ENCODE measurements around the gene ACTR1B.
"Not testable (repeated sequence)": the region's sequence is repeated elsewhere in the genome, so short reads cannot be mapped to it uniquely, and the experiment has no call there.

Gene ACTR1B

GRCh38 chr2:97625354-97626048 lies 38.3 kb downstream of the ACTR1B start:
- not testable (repeated sequence) for H3K27ac ChIP-seq, H3K4me3 ChIP-seq

DNA sequence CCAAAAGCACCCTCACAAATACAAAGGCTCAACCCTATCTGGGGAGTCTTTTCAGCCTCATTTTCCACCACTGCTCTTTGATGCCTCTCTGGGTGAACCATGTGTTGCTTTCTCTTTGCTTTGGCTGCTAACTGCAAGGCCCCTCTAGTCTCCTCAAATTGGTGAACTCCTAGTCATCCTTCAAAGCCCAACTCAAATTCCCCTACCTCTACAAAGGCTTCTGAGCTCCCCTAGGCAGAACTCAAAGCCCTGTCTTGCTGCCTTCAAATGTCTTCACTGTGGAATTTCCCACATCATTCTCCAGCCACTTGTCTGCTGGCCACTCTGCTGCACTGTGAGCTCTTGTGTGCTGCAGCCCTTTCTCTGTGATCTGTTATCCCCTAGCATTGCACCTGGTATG lies 40.9 kb downstream of the ACTR1B start:
- H3K4me3 ChIP-seq, H3K27ac ChIP-seq: not testable (repeated sequence)

DNA sequence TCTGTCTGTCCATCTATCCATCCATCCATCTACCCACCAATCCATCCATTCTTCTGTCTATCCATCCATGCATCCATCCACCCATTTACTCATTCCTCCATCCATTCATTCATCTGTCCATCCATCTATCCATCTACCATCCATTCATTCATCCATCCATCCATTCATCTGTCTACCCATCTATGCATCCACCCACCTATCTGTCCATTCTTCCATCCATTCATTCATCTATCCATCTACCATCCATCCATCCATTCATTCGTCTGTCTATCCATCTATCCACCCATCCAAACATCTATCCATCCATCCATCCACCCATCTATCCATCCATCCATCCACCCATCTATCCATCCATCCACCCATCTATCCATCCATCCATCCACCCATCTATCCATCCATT lies 43.4 kb downstream of the ACTR1B start:
- H3K27ac ChIP-seq, H3K4me3 ChIP-seq: not testable (repeated sequence)

DNA sequence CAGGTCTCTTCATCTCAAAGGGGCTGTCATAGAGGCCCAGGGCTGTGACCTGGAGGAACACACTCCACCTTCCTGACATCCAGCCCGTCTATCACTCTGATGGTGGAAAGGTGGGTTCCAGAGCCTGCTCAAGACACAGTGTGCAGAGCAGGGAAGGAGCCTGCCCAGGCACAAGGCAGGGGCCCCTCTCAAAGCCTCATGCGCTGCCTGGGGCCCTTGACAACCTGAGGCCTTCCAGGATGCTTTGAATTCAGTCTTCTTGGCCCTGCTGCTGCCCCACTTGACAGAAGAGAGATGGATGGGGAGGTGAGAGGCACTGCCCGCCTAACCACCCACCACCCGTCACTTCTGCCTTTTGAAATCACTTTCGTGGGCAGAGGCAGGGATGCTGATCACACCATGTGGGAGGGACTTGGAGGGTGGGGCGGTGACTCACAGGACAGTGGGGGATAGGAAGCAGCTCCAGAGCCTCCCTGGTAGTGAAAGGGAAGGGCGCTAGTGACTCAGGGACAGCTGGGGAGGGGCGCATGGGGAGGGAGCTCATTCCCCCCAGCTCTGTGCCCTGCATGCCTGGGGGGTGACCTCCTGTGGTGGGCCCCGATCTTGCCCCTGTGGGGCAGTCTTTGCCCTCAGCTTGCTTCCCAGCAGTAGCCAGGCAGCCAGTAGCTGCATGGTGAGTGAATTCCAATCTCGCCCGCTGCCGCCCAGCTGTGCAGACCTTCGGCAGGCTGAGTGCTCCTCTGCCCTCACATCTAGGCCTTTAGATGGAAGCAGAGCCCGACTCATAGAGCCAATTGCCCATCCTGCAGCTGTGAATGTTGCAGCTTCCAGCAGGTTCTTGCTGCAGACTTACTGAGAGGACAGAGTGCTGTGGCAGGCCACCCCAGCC lies 44.7 kb downstream of the ACTR1B start:
- not testable (repeated sequence) for H3K4me3 ChIP-seq, H3K27ac ChIP-seq

DNA sequence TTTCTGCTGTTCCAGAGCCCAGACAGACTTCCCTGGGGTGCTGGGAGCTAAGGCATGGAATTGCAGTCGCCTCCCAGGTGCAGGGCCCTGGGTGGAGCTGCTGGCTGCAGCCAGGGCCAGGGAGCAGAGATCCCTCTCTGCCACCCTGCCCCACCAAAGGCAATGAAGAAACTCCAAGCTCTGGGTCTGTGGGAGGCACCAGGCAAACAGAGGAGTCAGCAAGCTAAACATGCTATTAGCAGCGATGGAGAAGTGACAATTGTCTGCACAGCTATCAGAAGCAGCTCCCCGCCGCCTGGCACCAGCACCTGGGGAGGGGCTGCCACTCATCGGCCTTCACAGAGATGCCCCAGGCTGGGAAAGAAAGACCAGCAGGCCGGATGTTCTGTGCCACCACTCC lies 45.9 kb downstream of the ACTR1B start:
- Histone ChIP-seq H3K4me3 (no peak overlapping the region), H3K27ac (no peak overlapping the region)

GRCh38 chr2:97615746-97616145 lies 48.1 kb downstream of the ACTR1B start:
- H3K4me3 ChIP-seq, H3K27ac ChIP-seq: not testable (repeated sequence)

DNA sequence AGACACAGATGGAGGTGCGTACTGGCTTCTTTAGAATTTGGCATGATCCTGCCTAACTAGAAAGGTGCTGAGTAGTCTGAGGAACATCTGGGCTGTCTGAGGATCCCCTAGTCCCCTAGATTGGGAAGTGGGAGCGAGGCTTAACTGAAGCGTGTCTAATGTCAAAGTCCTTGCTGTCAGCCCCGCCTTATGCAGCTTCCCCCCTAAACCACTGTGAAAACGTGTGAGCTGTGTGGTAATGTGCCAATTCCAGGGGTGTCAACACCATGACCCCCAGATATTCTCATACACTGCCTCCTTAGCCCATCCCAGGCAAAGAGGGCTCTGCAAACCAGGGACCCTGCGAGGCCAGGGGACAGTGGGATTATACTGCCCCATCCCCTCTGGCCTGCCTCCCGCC lies 51.9 kb downstream of the ACTR1B start:
- H3K27ac ChIP-seq, H3K4me3 ChIP-seq: not testable (repeated sequence)

GRCh38 chr2:97608745-97609144 lies 55.1 kb downstream of the ACTR1B start:
- H3K27ac ChIP-seq, result not testable (repeated sequence)

More at GRCh38 chr2:97608745-97609144, 55.1 kb downstream of the ACTR1B start:
- not testable (repeated sequence) for H3K4me3 ChIP-seq

Data from skin epidermis (tissue), 12 donors.